ENCODE measurements around the gene KRT39.

KRT39 gene

GRCh38 chr17:40975516-40975915 is 8.8 kb upstream of the KRT39 start:
- no peaks in the 10 kb centered on the region for H3K4me1 ChIP-seq (ENCODE audit: insufficient read depth, low read length)
- no peak overlapping the region for H3K9ac ChIP-seq (ENCODE audit: low read depth, low read length)
- no peak overlapping the region for H2AFZ ChIP-seq (ENCODE audit: low read depth, low read length)
- H3K79me2 ChIP-seq (ENCODE audit: insufficient read depth, low read length): no peaks in the 10 kb centered on the region
- no peak overlapping the region for H3K4me2 ChIP-seq (ENCODE audit: insufficient read depth, low read length)
- no peak for DNase-seq
- H3K4me3 ChIP-seq (ENCODE audit: low read depth in 1 of 2, low read length in 2 of 2): no peak overlapping the region
- H4K20me1 ChIP-seq (ENCODE audit: insufficient read depth, low read length): no peaks in the 10 kb centered on the region
- TF ChIP-seq CTCF (IDR thresholded peaks at IDR 0.05; ENCODE audit: borderline replicate concordance, extremely low read depth, low read length, poor library complexity, severe bottlenecking) (no peak), EZH2 (IDR thresholded peaks at IDR 0.05; ENCODE audit: borderline replicate concordance, low read depth, low read length, severe bottlenecking) (no peak)
- H3K9me3 ChIP-seq (ENCODE audit: insufficient read depth, low read length, severe bottlenecking): no peaks in the 10 kb centered on the region
- H3K27ac ChIP-seq (ENCODE audit: low read length): no peak overlapping the region
- ATAC-seq (ENCODE audit: insufficient read depth, low read depth): no peak
- no peaks in the 10 kb centered on the region for H3K36me3 ChIP-seq (ENCODE audit: insufficient read depth, low read length)
- H3K27me3 ChIP-seq (ENCODE audit: insufficient read depth, low read length, poor library complexity): peaks cover 16% of the 10 kb centered on the region

DNA sequence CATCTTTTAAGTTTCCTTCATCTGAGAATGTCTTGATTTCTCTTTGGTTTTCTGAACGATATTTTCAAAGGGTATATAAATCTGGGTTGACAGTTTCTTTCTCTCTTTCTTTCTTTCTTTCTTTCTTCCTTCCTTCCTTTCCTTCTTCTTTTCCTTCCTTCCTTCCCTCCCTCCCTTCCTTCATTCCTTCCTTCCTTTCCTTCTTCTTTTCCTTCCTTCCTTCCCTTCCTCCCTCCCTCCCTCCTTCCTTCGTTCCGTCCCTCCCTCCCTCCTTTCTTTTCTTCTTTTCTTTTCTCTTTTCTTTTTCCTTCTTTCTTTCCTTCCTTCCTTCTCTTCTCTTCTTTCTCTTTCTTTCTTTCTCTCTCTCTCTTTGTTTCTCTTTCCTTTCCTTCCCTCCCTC is 7.6 kb upstream of the KRT39 start:
- no peak for DNase-seq
- H3K4me2 ChIP-seq (ENCODE audit: insufficient read depth, low read length): no peak overlapping the region
- no peak for ATAC-seq (ENCODE audit: insufficient read depth, low read depth)
- H3K79me2 ChIP-seq (ENCODE audit: insufficient read depth, low read length): no peaks in the 10 kb centered on the region
- no peaks in the 10 kb centered on the region for H4K20me1 ChIP-seq (ENCODE audit: insufficient read depth, low read length)
- H3K9me3 ChIP-seq (ENCODE audit: insufficient read depth, low read length, severe bottlenecking): no peaks in the 10 kb centered on the region
- no peaks in the 10 kb centered on the region for H3K36me3 ChIP-seq (ENCODE audit: insufficient read depth, low read length)
- H3K4me3 ChIP-seq (ENCODE audit: low read depth in 1 of 2, low read length in 2 of 2): no peak overlapping the region
- no peak overlapping the region for H2AFZ ChIP-seq (ENCODE audit: low read depth, low read length)
- TF ChIP-seq CTCF (IDR thresholded peaks at IDR 0.05; ENCODE audit: borderline replicate concordance, extremely low read depth, low read length, poor library complexity, severe bottlenecking) (no peak), EZH2 (IDR thresholded peaks at IDR 0.05; ENCODE audit: borderline replicate concordance, low read depth, low read length, severe bottlenecking) (no peak)
- peaks cover 16% of the 10 kb centered on the region for H3K27me3 ChIP-seq (ENCODE audit: insufficient read depth, low read length, poor library complexity)
- H3K4me1 ChIP-seq (ENCODE audit: insufficient read depth, low read length): no peaks in the 10 kb centered on the region
- no peak overlapping the region for H3K27ac ChIP-seq (ENCODE audit: low read length)
- no peak overlapping the region for H3K9ac ChIP-seq (ENCODE audit: low read depth, low read length)

DNA sequence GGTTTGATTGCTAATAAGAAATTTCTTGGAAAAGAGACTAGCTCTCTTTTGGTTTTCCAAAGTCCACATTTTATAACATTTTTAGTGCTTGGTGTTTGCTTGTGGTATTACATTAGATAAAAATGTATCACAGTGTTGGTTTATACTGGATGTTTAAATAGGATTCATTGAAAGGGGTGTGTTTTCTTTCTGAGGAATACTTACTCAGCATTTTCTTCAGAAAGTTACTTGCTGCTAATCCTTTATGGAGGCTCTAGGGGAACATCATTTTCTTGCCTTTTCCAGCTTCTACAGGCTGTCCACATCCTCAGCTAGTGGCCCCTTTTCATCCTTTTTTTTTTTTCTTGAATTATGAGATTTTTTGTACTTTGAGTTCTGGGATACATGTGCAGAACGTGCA is 834 bp upstream of the KRT39 start:
- H3K4me2 ChIP-seq (ENCODE audit: insufficient read depth, low read length): no peak overlapping the region
- DNase-seq (no peak), ATAC-seq (ENCODE audit: insufficient read depth, low read depth) (no peak)
- H3K79me2 ChIP-seq (ENCODE audit: insufficient read depth, low read length): no peaks in the 10 kb centered on the region
- H3K9ac ChIP-seq (ENCODE audit: low read depth, low read length): no peak overlapping the region
- H3K27ac ChIP-seq (ENCODE audit: low read length): no peak overlapping the region
- no peaks in the 10 kb centered on the region for H3K4me1 ChIP-seq (ENCODE audit: insufficient read depth, low read length)
- no peaks in the 10 kb centered on the region for H3K9me3 ChIP-seq (ENCODE audit: insufficient read depth, low read length, severe bottlenecking)
- H3K36me3 ChIP-seq (ENCODE audit: insufficient read depth, low read length): no peaks in the 10 kb centered on the region
- H2AFZ ChIP-seq (ENCODE audit: low read depth, low read length): no peak overlapping the region
- H3K27me3 ChIP-seq (ENCODE audit: insufficient read depth, low read length, poor library complexity): peaks cover 7% of the 10 kb centered on the region
- no peaks in the 10 kb centered on the region for H4K20me1 ChIP-seq (ENCODE audit: insufficient read depth, low read length)
- H3K4me3 ChIP-seq (ENCODE audit: low read depth in 1 of 2, low read length in 2 of 2): no peak overlapping the region
- no peak for TF ChIP-seq CTCF (IDR thresholded peaks at IDR 0.05; ENCODE audit: borderline replicate concordance, extremely low read depth, low read length, poor library complexity, severe bottlenecking)
- no peak for TF ChIP-seq EZH2 (IDR thresholded peaks at IDR 0.05; ENCODE audit: borderline replicate concordance, low read depth, low read length, severe bottlenecking)

GRCh38 chr17:40963838-40964237 is 2.9 kb downstream of the KRT39 start:
- no peak overlapping the region for H2AFZ ChIP-seq (ENCODE audit: low read depth, low read length)
- no peak overlapping the region for H3K9ac ChIP-seq (ENCODE audit: low read depth, low read length)
- peaks cover 3% of the 10 kb centered on the region for H3K27me3 ChIP-seq (ENCODE audit: insufficient read depth, low read length, poor library complexity)
- no peaks in the 10 kb centered on the region for H3K36me3 ChIP-seq (ENCODE audit: insufficient read depth, low read length)
- no peaks in the 10 kb centered on the region for H4K20me1 ChIP-seq (ENCODE audit: insufficient read depth, low read length)
- no peaks in the 10 kb centered on the region for H3K9me3 ChIP-seq (ENCODE audit: insufficient read depth, low read length, severe bottlenecking)
- H3K79me2 ChIP-seq (ENCODE audit: insufficient read depth, low read length): no peaks in the 10 kb centered on the region
- no peaks in the 10 kb centered on the region for H3K4me1 ChIP-seq (ENCODE audit: insufficient read depth, low read length)
- DNase-seq: no peak
- peak; percentile 82 for TF ChIP-seq CTCF (IDR thresholded peaks at IDR 0.05; ENCODE audit: borderline replicate concordance, extremely low read depth, low read length, poor library complexity, severe bottlenecking)
- TF ChIP-seq EZH2 (IDR thresholded peaks at IDR 0.05; ENCODE audit: borderline replicate concordance, low read depth, low read length, severe bottlenecking): no peak
- peak; percentile 57; the same call in 2 of the 3 replicates for ATAC-seq (ENCODE audit: insufficient read depth, low read depth)
- no peak overlapping the region for H3K27ac ChIP-seq (ENCODE audit: low read length)
- no peak overlapping the region for H3K4me2 ChIP-seq (ENCODE audit: insufficient read depth, low read length)
- no peak overlapping the region for H3K4me3 ChIP-seq (ENCODE audit: low read depth in 1 of 2, low read length in 2 of 2)

Measured in DND-41 (cell line).